ENCODE measurements around the gene STK25.
"Not testable (repeated sequence)": the region's sequence is repeated elsewhere in the genome, so short reads cannot be mapped to it uniquely, and the experiment has no call there.

Gene STK25

DNA sequence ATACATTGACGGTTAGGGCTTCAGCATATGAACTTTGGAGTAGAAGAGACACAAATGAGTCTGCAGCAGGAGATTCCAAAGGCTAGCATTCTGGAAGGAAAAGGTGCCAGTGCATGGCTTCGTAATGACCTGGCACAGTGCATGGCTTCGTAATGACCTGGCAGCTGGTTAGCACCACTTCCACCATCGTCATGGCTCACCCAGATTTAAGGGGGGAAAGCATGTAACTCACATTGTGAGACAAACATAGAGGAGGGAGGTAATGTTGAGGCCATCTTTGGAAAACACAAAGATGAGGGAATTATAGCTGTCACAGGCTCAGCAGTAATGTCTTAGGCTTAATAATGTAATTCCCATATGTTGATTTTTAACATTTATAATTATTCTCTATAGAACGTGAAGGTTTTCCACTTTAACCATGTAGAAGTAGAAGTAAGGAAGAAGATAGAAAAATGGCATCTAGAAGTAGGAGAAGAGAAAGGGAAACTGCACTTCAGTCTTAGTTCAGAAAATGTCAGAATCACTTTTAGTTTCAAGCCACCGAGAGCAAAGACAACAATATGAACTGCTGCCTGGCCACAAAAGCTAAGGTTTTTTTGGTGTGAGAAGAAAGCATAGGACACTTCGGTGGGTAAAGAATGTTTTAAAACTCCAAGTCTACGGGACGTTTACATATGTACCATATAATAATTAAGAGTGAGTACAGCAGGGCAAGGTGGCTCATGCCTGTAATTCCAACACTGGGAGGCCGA, 6.8 kb upstream of the STK25 start:
- no peaks in the 10 kb centered on the region for H3K27me3 ChIP-seq (ENCODE audit: control insufficient read depth, insufficient read depth, low read length)
- H3K27ac ChIP-seq (ENCODE audit: low read depth, low read length): no peak overlapping the region
- H3K4me3 ChIP-seq (ENCODE audit: low read length): no peak overlapping the region
- no peaks in the 10 kb centered on the region for H3K36me3 ChIP-seq (ENCODE audit: control insufficient read depth, insufficient read depth, low read length)
- H3K9ac ChIP-seq (ENCODE audit: low read length): no peak overlapping the region
- no peaks in the 10 kb centered on the region for H3K4me1 ChIP-seq (ENCODE audit: control insufficient read depth, insufficient read depth, low read length)

DNA sequence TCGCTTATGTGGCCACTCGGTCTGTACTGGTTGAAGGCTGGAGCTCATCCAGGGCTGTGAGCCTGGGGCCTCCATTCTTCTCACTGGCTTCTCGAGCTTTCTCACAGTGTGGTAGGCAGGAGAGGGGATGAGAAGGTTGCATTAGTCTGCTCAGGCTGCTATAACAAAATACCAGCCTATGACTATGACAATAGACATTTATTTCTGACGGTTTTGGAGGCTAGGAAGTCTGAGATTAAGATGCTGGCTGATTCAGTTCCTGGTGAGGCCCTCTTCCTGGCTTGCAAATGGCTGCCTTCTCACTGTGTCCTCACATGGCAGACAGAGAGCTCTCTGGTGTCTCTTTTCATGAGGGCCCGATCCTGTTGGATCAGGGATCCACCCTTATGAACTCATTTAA, 6.2 kb upstream of the STK25 start:
- Histone ChIP-seq H3K4me1 (ENCODE audit: control insufficient read depth, insufficient read depth, low read length) (no peaks in the 10 kb centered on the region), H3K4me3 (ENCODE audit: low read length) (no peak overlapping the region), H3K9ac (ENCODE audit: low read length) (no peak overlapping the region), H3K27me3 (ENCODE audit: control insufficient read depth, insufficient read depth, low read length) (no peaks in the 10 kb centered on the region), H3K36me3 (ENCODE audit: control insufficient read depth, insufficient read depth, low read length) (no peaks in the 10 kb centered on the region), H3K27ac (ENCODE audit: low read depth, low read length) (no peak overlapping the region)

DNA sequence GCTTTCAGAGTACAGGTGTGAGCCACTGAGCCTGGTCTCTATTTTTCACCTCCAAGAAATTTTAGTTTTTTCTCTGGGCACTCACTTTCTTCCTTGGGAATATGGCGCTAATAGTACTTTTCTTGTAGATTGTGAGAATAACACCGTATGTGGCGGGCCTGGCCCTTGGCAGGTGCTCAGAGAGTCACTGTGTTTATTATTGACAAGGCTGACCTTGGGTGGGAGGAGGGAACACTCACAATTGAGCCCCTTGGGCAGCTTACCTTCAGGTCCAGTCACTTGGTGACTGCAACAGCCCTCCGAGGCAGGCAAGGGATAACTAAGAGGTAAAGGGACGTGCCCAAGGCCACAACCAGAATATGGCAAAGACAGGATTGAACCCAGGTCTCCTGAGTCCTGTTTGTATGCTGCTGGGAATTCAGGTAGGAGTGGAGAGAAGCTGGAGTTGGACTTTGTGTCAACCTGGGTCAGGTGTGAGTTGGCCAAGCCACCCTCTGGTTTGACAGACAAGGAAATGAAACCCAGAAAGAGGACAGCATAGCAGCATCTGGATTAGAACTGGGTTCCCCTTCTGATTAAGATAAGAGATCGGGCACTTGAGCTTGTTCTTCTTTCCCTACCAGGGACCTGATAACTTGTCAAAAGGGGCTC, 2.8 kb upstream of the STK25 start:
- H3K4me1 ChIP-seq (ENCODE audit: control insufficient read depth, insufficient read depth, low read length): peaks cover 8% of the 10 kb centered on the region

DNA sequence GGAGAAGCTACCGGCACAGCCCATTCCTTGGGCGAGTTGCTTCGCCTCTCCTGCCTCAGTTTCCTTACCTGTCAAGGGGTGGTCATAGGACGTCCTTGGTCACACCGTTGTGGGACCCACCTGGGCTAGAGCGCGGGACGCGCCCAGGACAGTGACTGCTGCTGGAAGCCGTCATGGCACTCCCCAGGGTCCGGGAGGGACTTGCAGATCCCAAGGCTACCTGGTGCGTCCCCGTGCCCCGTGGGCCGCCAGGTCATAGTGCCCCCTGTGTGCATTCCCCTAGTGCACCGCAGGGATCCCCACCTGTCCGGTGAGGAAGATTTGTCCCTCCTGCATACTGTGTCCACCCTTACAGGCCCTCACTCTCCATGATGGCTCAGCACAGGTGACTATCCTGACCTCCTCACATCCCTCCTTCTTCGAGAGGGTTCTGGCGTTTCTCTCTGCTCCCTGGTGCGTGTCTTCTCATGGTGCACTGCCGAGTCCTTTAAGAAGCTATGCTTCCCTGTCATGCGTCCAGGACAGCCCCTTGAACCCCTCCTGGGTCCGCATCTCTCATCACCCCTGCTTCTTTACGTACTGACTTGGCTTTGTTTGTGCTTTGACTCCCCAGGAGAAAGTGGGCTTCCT, 886 bp upstream of the STK25 start:
- Histone ChIP-seq H3K27ac (ENCODE audit: low read depth, low read length) (peak overlapping the region; percentile 64), H3K4me3 (ENCODE audit: low read length) (peak overlapping the region; percentile 74), H3K27me3 (ENCODE audit: control insufficient read depth, insufficient read depth, low read length) (no peaks in the 10 kb centered on the region), H3K4me1 (ENCODE audit: control insufficient read depth, insufficient read depth, low read length) (peaks cover 8% of the 10 kb centered on the region), H3K9ac (ENCODE audit: low read length) (peak overlapping the region; percentile 7), H3K36me3 (ENCODE audit: control insufficient read depth, insufficient read depth, low read length) (peaks cover under 1% of the 10 kb centered on the region)

More for the DNA sequence above, 2.8 kb upstream of the STK25 start:
- Histone ChIP-seq H3K27ac (ENCODE audit: low read depth, low read length) (no peak overlapping the region), H3K36me3 (ENCODE audit: control insufficient read depth, insufficient read depth, low read length) (no peaks in the 10 kb centered on the region), H3K27me3 (ENCODE audit: control insufficient read depth, insufficient read depth, low read length) (no peaks in the 10 kb centered on the region), H3K9ac (ENCODE audit: low read length) (no peak overlapping the region), H3K4me3 (ENCODE audit: low read length) (no peak overlapping the region)

DNA sequence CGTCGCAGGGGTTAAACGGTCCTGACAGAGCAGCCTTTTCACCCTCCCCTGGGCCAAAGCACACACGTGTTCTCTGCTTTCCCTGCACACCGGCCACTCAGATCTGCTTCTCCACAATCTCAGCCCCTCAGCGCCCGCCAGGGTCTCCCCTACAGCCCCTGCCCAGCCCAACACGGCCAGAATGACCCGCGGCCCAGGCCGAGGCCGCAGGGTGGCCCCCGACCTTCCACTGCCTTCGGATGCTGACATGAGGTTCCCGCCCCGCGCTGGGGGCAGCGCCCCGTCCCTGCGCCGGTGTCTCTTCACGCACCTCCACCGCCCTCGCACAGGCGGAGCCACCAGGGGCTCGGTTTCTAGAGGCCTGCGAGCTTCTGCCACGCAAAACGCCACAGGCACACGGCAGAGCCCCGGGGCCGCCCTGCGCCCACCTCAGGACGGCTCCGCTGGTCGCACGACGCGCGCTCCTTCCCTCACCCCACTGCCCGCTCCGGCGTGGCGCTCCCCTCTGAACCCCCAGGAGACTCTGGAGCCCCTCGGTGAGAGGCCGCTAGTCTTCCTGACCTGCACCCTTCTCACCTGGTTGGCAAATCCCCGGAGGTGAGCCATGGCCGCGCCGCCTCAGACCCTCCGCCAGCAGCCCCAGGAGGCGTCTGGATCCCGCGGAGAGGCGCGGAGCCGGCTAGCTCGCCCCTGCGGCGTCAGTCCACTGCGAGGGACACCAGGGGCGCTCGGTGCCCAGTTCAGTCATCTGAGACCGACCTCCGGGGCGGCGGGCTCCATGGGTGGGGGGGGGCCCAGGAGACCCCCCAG, 749 bp downstream of the STK25 start:
- Histone ChIP-seq H3K27ac (ENCODE audit: low read depth, low read length) (peak overlapping the region; percentile 63), H3K4me1 (ENCODE audit: control insufficient read depth, insufficient read depth, low read length) (peaks cover 8% of the 10 kb centered on the region), H3K27me3 (ENCODE audit: control insufficient read depth, insufficient read depth, low read length) (no peaks in the 10 kb centered on the region), H3K9ac (ENCODE audit: low read length) (no peak overlapping the region), H3K4me3 (ENCODE audit: low read length) (peak overlapping the region; percentile 82), H3K36me3 (ENCODE audit: control insufficient read depth, insufficient read depth, low read length) (peaks cover 2% of the 10 kb centered on the region)

DNA sequence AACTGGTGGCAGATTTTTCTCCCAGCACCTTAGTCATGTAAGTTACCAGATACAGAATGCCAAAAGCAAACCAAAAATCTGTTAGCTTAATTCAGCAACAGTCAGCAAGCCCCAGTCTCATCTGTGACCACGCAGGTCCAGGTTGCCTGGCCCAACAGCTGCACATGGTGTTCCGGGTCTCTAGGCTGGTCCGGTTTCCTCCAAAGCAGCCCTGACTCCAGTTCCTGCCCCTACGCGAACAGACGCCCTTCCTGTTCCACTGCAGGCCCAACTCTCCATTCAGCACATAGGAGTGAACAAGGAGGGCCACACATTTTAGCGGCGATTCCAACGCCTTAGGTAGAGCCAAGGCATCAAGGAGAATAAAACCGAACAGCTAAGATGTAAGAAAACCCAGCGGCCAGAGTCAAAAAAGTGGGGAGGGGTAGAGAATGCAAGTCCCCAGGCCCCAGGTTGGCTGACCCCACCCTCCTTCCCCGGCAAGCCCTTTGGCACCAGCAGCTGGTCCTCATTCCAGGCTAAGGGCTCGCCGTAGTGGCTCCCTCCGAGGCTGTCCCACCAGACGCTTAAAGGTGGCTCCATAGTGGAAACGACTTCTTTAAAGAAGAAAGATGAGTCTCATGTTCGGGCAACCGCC, 1.5 kb downstream of the STK25 start:
- peak overlapping the region; percentile 82 for H3K4me3 ChIP-seq (ENCODE audit: low read length)
- H3K9ac ChIP-seq (ENCODE audit: low read length): no peak overlapping the region
- H3K36me3 ChIP-seq (ENCODE audit: control insufficient read depth, insufficient read depth, low read length): peaks cover 2% of the 10 kb centered on the region

DNA sequence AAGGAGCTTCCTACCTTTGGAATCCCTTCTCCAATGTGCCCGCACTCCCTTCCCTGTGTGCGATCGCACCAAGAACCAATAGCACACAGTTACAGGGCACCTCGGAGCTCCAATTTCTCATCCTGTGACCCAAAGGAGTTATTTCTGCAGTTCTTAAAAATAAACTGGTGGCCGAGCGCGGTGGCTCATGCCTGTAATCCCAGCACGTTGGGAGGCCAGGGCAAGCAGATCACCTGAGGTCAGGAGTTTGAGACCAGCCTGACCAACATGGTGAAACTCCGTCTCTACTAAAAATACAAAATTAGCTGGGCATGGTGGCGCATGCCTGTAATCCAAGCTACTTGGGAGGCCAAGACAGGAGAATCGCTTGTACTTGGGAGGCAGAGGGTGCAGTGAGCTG, 2.1 kb downstream of the STK25 start:
- not testable (repeated sequence) for H3K4me3 ChIP-seq (ENCODE audit: low read length); H3K27ac ChIP-seq (ENCODE audit: low read depth, low read length); H3K9ac ChIP-seq (ENCODE audit: low read length); H3K4me1 ChIP-seq (ENCODE audit: control insufficient read depth, insufficient read depth, low read length); H3K27me3 ChIP-seq (ENCODE audit: control insufficient read depth, insufficient read depth, low read length); H3K36me3 ChIP-seq (ENCODE audit: control insufficient read depth, insufficient read depth, low read length)

More for the DNA sequence above, 1.5 kb downstream of the STK25 start:
- no peaks in the 10 kb centered on the region for H3K27me3 ChIP-seq (ENCODE audit: control insufficient read depth, insufficient read depth, low read length)
- peaks cover 8% of the 10 kb centered on the region for H3K4me1 ChIP-seq (ENCODE audit: control insufficient read depth, insufficient read depth, low read length)
- H3K27ac ChIP-seq (ENCODE audit: low read depth, low read length): no peak overlapping the region

DNA sequence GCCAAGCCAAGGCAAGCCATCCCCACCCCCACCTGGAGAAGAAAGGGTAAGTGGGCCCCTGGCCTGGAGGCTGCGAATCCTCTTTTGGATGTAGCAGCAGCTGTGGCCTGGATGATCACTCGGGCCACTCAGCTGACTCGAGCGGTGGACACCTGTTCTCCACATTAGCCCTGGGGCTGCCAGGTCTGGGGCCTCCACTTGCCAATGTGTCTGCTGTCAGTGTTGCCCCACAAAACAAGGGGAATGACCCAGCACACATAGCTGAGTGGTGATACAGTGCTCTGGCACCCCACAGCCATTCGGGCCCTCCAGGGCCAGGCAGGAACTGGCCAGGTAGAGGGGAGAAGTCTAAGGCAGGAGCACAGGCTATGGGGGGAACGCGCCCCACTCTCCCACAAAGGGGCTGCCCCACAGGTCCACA, 2.6 kb downstream of the STK25 start:
- Histone ChIP-seq H3K27me3 (ENCODE audit: control insufficient read depth, insufficient read depth, low read length) (no peaks in the 10 kb centered on the region), H3K9ac (ENCODE audit: low read length) (no peak overlapping the region)

DNA sequence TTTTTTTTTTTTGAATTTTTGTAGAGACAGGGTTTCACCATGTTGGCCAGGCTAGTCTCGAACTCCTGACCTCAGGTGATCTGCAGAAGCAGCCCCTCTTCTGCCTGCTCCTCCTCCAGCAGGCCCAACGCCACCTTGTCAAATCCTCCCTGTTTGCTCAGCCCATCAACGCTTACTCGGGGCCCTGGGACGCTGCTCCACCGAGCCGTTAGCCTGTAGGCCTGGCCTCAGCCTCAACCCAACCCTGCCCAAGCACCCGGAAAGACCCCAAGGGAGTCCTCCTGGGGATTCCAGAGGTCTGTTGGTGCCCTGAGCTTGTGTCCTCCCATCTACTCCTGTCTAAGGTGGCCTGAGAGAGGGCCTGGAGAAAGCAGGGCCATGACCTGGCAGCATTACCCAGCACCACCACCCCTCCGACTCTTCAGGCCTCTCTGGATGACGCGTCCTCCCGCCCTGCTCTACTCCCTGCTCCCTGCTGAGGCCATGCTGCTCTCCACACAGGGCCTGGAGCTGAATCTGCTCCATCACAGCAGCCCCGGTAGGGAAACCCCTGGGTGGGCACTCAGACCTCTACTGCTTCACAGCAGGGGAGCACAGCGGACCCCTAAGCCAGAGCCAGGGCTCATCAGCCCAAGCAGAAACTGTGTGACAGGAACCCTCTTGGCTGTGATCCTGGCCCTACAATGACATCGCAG, 3.2 kb downstream of the STK25 start:
- Histone ChIP-seq H3K4me3 (ENCODE audit: low read length) (no peak overlapping the region), H3K27me3 (ENCODE audit: control insufficient read depth, insufficient read depth, low read length) (no peaks in the 10 kb centered on the region), H3K36me3 (ENCODE audit: control insufficient read depth, insufficient read depth, low read length) (peaks cover 6% of the 10 kb centered on the region), H3K9ac (ENCODE audit: low read length) (no peak overlapping the region), H3K4me1 (ENCODE audit: control insufficient read depth, insufficient read depth, low read length) (peaks cover 8% of the 10 kb centered on the region), H3K27ac (ENCODE audit: low read depth, low read length) (no peak overlapping the region)

More for the DNA sequence above, 2.6 kb downstream of the STK25 start:
- Histone ChIP-seq H3K27ac (ENCODE audit: low read depth, low read length) (no peak overlapping the region), H3K36me3 (ENCODE audit: control insufficient read depth, insufficient read depth, low read length) (peaks cover 6% of the 10 kb centered on the region), H3K4me1 (ENCODE audit: control insufficient read depth, insufficient read depth, low read length) (peaks cover 8% of the 10 kb centered on the region), H3K4me3 (ENCODE audit: low read length) (no peak overlapping the region)

DNA sequence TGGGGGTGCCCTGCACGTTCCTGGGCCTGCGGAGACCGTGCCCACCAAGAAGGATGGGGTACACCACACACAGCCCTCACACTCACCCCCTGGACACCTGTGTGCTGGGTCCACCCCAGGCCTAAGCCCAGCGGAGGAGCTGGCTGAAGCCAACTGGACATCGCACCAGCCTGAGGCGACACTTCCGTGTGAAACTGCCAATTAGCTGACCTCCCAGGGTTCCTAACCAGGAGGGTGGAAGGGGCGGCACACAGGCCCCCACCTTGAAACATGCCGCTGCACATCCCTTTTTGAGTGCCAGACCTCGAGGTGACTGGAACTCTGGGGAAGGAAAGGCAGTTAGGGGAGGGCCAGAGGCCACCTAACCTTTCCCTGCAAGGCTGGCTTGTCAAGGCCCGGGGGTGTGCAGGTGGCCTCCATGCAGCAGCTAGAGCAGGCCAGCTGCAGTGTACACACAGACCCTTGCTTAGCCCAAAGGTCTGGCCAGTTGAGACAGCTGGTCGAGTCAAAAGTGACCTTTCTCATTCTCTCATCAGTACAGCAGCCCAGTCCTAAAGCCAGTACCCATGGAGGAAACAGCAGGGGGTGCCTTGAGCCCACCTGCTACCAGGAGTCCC, 4.5 kb downstream of the STK25 start:
- H3K27ac ChIP-seq (ENCODE audit: low read depth, low read length): no peak overlapping the region

DNA sequence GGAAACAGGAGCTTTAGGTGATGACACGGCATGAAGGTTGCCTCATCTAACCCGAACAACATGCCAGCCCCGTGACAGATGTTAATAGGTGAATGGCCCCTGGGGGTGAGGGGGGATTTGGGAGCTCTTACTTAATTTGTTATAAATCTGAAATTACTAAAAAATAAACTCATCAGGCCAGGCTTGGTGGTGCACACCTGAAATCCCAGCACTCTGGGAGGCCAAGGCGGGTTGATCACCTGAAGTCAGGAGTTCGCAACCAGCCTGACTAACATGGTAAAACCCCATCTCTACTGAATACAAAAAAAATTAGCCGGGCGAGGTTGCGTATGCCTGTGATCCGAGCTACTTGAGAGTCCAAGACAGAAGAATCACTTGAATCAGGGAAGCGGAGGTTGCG, 6.1 kb downstream of the STK25 start:
- peaks cover 6% of the 10 kb centered on the region for H3K4me1 ChIP-seq (ENCODE audit: control insufficient read depth, insufficient read depth, low read length)
- no peak overlapping the region for H3K9ac ChIP-seq (ENCODE audit: low read length)
- no peaks in the 10 kb centered on the region for H3K27me3 ChIP-seq (ENCODE audit: control insufficient read depth, insufficient read depth, low read length)
- no peak overlapping the region for H3K27ac ChIP-seq (ENCODE audit: low read depth, low read length)
- peaks cover 6% of the 10 kb centered on the region for H3K36me3 ChIP-seq (ENCODE audit: control insufficient read depth, insufficient read depth, low read length)
- no peak overlapping the region for H3K4me3 ChIP-seq (ENCODE audit: low read length)

More for the DNA sequence above, 4.5 kb downstream of the STK25 start:
- Histone ChIP-seq H3K27me3 (ENCODE audit: control insufficient read depth, insufficient read depth, low read length) (no peaks in the 10 kb centered on the region), H3K36me3 (ENCODE audit: control insufficient read depth, insufficient read depth, low read length) (peaks cover 6% of the 10 kb centered on the region), H3K9ac (ENCODE audit: low read length) (no peak overlapping the region), H3K4me1 (ENCODE audit: control insufficient read depth, insufficient read depth, low read length) (peaks cover 8% of the 10 kb centered on the region), H3K4me3 (ENCODE audit: low read length) (no peak overlapping the region)

All from rectal smooth muscle tissue (tissue), 1 donor.